Uterus (tissue), 2 donors: ENCODE results near the gene ARHGEF4.

Experiments used
- POLR2A ChIP-seq, 2 donors: fragments of 450-650 bp; IDR thresholded peaks; one replicate each; pipeline ENCODE4 v1.6.1; 2016; ENCODE audit warnings: antibody characterized with exemption in 2 of 2, mild to moderate bottlenecking in 1 of 2, moderate library complexity in 1 of 2
- TF ChIP-seq, protein P1 (sequence below), 4 experiments: fragments of 200-600 bp in 2 of 4; fragments of 450-650 bp in 2 of 4; sonication (generic) in 2 of 4; IDR thresholded peaks; one replicate each; pipeline ENCODE4 v1.5.1; 2016 to 2019; ENCODE audit warnings: antibody characterized with exemption in 4 of 4, mild to moderate bottlenecking in 2 of 4, moderate library complexity in 1 of 4

DNA sequence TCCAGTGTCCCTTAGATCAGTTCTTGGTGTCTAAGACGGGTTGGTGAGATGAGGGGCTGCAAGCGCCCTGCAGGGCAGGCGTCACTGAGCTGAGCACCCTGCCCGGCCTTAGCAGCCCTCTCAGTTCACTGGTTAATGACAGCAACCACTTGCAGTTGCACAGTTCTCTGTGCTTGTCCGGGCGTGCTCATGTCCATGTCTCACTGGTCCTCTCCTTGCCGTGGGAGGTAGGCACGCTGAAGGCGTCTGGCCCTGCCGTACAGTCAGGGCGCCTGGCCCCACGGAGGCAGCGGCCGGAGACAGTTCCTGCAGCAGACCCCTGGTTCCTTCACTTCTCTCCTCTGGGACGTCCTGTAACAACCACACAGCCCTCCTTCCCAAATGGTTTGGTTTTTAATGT lies 75.3 kb downstream of the ARHGEF4 start:
- TF ChIP-seq, protein P1, sequence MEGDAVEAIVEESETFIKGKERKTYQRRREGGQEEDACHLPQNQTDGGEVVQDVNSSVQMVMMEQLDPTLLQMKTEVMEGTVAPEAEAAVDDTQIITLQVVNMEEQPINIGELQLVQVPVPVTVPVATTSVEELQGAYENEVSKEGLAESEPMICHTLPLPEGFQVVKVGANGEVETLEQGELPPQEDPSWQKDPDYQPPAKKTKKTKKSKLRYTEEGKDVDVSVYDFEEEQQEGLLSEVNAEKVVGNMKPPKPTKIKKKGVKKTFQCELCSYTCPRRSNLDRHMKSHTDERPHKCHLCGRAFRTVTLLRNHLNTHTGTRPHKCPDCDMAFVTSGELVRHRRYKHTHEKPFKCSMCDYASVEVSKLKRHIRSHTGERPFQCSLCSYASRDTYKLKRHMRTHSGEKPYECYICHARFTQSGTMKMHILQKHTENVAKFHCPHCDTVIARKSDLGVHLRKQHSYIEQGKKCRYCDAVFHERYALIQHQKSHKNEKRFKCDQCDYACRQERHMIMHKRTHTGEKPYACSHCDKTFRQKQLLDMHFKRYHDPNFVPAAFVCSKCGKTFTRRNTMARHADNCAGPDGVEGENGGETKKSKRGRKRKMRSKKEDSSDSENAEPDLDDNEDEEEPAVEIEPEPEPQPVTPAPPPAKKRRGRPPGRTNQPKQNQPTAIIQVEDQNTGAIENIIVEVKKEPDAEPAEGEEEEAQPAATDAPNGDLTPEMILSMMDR (IDR thresholded peaks at IDR 0.05), result no peak
- no peak for TF ChIP-seq POLR2A (IDR thresholded peaks at IDR 0.05)
